Muscle of back (tissue), 11 donors: ENCODE data around the gene PPP3CA. TPM values are rescaled to one million over a fixed set of nuclear protein-coding genes. Genes with fewer than 3 reads are reported as not detected.

ENCODE experiments used
- DNase-seq, 3 donors: peaks; one replicate each; pipeline versions ENCODE4 v3.0.0 to v3.0.0-alpha.2; 2013
- polyA plus RNA-seq, 10 donors: library from polyadenylated mRNA; unstranded; fragments of 120-200 nt; gene quantifications; one replicate each; pipeline ENCODE4 v1.2.1, GENCODE V29; 2013; ENCODE audit not compliant: insufficient read length in 10 of 10

Gene PPP3CA
- polyA plus RNA-seq, 10 donors: 29.1 to 38.0 (median 31.7) TPM

- no peak for DNase-seq
Measured at GRCh38 chr4:101334963-101335572, 12.3 kb downstream of the PPP3CA start.

GRCh38 chr4:101332424-101332823 is 14.9 kb downstream of the PPP3CA start:
- no peak for DNase-seq

GRCh38 chr4:101331017-101331416 is 16.3 kb downstream of the PPP3CA start:
- no peak for DNase-seq

DNA sequence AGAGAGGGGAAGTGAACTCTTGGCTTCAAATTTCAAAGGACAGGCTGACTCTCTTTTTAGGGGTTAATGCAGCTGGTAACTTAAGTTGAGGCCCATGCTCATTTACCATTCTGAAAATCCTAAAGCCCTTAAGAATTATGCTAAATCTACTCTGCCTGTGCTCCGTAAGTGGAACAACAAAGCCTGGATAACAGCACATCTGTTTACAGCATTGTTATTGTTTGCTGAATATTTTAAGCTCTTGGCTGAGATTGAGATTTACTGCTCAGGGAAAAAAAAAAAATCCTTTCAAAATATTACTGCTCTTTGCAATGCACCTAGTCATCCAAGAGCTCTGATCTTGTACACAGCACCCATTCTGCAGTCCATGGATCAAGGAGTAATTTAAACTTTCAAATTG is 17.7 kb downstream of the PPP3CA start:
- no peak for DNase-seq

DNA sequence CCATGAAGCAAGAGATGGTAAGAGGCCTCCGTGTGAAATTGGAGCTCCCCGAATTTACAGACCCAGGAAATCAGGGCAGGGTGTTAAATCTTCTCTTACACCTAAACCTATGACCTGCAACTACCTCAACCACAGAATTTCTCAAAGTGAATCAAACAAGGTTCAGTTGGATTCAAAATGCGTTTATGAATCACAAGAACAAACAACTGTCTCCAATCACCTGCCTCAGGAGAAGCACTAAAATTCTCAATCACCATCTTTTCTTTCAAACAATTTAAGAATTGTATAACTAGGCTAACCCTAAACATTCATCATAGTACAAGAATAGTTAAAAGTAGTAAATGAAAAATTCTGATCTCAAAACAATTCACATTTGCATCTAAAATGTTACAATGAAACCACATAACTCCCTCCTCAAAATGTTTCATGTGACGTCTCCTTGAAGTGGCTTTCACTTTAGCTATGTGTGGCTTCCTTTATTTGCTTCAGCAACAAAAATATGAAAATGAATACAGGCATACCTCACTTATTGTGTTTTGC is 19.2 kb downstream of the PPP3CA start:
- DNase-seq: no peak

- DNase-seq: no peak
Measured at GRCh38 chr4:101326576-101326975, 20.8 kb downstream of the PPP3CA start.

GRCh38 chr4:101322743-101323142 is 24.6 kb downstream of the PPP3CA start:
- DNase-seq: no peak

DNA sequence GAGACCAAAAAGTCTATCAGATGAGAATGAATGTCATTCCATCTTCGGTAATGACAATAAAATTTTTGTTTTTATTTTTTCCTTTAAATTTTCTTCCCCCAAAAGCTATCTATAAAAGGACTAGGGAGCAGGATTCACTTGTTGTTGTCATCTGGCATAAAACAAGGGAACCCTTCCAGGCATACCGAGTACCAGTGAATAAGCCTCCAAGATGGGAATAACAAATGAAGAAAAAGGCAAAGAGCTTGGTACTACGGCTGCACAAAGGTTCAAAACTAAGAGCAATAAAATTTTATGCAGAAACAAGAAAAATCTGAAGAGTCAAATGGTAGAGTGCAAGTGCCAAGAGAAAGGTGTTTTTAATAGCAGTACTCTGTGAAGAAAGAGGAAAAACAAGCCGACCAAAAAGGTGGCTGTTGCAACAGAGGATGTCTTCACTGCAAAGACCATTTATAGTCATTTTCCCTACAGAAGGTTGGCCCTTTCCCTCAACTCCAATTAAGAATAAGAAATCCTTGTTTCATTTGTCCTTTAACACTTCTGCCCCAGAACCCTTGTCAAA is 25.8 kb downstream of the PPP3CA start:
- no peak for DNase-seq

DNA sequence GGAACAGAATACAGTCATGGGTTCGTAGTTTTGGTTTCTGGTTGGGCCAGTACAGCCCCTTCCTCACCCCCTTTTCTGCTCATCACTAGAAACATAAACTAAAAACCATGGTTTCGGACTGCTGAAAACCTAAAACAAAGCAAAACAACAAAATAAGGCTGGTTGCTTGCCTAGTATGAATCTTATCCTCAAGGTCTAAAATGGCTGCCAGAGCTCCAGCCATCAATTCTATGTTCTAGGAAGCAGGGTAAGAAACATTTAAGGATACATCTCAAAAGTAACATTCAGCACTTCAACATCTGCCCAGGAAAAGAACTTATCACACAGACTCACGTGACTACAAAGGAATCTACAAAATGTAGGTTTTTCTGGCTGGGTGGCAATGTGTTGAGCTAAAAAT is 31.5 kb downstream of the PPP3CA start:
- no peak for DNase-seq

DNA sequence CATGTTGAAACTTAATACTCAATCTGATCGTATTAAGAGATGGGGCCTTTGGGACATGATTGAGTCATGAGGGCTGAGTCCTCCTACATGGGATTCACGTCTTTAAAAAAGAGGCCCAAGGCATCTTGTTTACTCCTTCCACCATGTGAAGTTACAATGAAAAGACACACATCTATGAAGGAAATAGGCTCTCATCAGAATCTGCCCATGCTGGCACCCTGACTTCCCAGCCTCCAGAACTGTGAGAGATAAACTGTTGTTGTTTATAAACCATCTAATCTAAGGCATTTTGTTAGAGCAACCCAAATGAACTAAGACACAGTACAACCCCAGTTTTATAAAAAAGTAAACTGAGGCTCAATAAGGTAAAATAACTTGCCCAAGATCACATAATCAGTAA is 32.3 kb downstream of the PPP3CA start:
- no peak for DNase-seq

- no peak for DNase-seq
Measured at GRCh38 chr4:101309925-101310324, 37.4 kb downstream of the PPP3CA start.

DNA sequence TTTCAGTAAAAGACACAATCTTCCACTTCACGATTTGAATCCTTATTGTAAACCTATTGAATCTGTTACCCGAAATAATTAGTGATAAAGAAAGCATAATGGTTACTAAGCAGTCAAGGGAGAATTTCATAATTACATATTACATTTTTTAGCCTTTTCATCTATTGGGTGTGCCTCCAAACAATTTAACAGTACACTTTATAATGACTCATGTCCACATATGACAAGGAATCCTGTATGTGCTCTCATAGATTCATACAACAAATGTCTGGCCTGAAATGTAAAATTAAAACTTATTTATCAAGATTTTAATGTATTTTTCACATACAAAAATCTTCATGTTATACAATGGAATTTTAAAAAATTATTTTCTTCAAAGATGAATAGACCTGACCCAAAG is 39.4 kb downstream of the PPP3CA start:
- DNase-seq: no peak

DNA sequence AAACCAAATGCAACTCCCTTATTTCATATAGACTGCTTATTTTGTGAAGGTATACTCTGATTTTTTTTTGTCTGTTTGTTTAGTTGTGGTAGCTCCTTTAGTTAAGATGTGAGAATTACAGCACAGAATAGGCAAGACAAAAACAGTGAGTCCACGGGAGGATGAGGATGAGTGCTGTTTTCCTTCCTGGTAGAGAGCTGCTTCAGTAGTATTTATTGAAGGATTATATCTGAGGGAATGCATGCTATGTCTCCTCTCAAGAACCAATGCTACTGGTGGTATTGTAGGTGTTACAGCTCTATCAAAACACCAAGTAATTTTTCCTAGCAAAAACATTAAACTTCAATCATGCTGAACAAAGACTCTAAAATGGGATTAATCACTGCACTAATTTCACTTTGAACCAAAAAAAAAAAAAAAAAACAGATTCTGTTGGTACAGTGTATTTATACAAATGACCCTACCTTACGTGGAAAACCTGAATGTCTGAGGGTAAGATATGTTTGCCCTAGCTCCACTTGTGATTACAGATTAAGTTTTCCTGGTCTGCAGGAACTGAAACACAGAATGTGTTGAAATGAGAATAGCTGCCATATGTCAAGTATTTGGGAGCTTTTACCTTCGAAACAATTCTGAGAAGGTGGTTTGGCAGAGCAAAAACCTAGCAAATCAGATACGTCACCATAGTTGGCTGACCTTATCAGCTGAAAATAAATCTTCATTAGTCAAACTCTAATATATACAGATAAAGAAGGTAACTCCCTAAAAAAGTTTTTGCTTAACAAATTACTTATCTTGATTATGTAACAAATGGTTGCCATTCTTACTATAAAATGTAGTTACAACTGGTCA is 40.3 kb downstream of the PPP3CA start:
- no peak for DNase-seq

DNA sequence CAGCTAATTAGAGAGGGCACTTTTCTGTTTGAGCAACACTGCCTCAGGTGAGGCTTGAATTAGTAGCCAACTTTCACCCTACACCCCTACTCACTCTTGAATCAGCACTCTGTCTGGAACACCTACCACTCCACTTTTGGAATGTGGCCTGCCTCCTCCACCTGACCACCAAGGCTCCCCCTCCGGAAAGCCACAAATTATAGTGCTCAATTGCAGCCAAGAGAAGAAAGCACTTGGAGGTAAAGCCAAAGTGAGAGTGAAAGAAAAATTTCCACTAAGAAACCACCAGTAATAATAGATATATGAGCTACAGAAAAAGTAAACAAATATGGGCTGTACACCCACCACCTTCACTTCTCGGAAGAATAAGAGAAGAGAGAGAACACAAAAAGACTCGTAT is 41.1 kb downstream of the PPP3CA start:
- DNase-seq: no peak

DNA sequence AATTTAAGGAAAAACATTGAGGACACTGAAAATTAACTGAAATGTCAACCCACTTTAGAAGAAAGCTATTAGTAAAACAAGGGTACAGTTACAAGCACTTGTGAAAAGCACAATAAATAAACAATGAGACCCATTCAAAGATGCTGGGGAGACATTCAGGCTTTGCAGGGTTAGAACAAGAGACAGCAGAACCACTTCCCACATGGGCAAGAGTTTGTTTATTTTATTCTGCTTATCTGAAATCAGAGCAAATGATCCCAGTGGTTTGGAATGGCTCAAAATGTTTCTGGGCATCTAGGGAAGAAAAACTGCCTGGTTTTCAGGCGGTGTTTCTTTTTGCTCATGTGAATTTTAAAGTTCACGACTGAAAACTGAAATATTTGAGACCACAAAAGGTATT is 42.4 kb downstream of the PPP3CA start:
- no peak for DNase-seq

DNA sequence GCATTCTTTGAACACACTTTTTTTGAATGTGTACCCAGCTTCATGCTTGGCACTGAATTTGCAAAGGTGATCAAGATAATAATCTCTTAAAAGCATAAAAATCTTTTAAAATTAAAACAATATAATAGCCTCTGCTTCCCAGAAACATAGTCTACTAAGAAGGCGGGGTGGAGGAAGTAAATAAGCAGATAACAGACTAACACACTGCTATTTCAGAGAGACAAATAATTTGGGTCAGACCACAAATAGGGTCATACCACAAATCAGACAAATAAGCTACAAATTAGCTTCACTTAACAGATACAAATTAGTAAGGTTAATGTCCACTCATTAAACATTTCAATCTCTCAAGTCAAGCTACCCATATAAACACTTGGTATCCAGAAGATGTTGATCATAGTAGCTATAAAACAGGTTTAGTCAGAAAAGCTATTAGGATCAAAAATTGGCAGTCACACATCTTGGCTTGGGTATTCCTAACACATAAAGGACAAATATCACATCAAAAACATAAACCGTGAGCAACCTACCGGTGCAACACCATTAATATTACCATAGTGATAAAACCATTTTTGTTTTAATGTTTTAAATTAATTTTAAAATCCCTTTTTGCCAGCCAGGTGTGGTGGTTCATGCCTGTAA is 47.3 kb downstream of the PPP3CA start:
- no peak for DNase-seq

DNA sequence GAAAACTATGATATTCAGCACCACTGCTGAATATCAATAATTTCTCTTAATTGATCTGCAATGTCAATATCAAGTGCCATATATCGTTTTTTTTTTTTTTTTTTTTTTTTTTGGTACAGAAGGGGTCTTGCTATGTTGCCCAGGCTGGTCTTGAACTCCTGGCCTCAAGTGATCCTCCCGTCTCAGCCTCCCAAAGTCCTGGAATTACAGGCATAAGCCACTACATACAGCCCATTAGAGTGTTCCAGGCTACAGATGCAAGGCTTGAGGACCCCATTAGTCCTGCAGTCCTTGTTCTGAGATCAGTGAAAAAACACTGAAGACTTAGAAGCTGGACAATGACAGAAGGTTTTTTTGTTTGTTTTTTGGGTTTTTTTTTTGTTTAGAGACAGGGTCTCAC is 48.3 kb downstream of the PPP3CA start:
- no peak for DNase-seq

DNA sequence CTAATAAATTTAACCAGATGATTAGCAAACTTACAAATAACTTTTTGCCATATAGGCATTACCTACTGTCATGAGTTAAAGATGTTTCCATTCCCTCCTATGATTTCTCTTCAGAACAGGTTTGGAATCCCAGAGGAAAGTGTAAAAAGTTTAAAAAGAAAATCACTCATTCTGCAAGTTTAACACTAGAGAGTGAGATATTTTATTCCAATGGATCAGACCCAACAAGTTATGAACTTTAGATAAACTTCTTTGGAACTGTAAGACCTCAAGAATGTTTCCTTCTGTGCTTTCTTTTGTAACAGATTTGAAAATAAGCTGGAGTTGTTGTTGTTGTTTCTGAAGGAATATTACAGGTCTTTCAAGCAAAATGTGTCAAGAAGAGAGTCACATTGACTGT is 51.6 kb downstream of the PPP3CA start:
- DNase-seq: peak in 2 of 3 donors; percentile 19 to 23

GRCh38 chr4:101294597-101294996 is 52.7 kb downstream of the PPP3CA start:
- no peak for DNase-seq

DNA sequence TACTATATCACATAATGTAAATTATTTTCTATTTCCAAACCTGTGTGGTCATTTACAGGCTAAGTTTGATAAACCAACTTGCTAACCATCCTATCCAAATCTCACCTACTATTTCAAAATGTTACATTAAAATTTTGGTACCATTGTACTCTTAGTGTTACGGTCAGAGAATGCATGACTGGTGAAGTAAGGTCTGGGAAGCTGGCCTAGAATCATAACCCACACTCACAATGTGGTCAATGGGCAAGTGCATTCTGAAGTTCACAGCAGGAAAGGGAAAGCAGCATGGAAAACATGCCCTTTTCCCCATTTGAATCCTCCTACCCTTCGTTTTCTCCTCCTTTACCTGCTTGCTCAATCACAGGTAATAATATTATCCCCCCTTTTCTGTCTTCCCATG is 54.4 kb downstream of the PPP3CA start:
- no peak for DNase-seq

GRCh38 chr4:101292214-101292613 is 55.1 kb downstream of the PPP3CA start:
- DNase-seq: no peak

DNA sequence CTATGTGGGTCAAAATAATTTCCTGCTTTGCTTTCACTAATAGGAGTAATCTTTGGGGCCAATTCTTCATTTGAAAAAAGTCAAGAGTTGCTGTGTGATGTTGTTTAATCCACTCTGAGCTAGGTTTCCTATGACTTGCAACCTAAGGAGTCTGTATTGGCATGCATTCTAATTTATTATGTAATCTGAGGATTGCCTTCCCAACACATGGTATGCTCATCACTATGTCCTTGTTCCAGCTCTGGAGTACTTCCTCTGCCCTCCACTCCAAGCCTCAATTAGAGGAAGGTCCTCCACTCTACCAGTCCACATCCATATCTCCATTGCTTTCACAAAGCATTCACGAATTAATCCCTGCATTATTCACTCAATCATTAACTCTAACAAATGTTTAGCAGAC is 56.1 kb downstream of the PPP3CA start:
- no peak for DNase-seq

- DNase-seq: no peak
Measured at GRCh38 chr4:101290654-101291053, 56.7 kb downstream of the PPP3CA start.
